HG03575 (cell line): Measurements from ENCODE around the gene RNF130.

ENCODE experiments used
- ATAC-seq: cut with Tn5 transposase; IDR thresholded peaks from one replicate; pipeline ENCODE4 v1.9.1; 2021; ENCODE audit not compliant: unreplicated experiment, insufficient number of reproducible peaks, low FRiP score; ENCODE audit errors: extremely low read depth

The RNF130 gene

DNA sequence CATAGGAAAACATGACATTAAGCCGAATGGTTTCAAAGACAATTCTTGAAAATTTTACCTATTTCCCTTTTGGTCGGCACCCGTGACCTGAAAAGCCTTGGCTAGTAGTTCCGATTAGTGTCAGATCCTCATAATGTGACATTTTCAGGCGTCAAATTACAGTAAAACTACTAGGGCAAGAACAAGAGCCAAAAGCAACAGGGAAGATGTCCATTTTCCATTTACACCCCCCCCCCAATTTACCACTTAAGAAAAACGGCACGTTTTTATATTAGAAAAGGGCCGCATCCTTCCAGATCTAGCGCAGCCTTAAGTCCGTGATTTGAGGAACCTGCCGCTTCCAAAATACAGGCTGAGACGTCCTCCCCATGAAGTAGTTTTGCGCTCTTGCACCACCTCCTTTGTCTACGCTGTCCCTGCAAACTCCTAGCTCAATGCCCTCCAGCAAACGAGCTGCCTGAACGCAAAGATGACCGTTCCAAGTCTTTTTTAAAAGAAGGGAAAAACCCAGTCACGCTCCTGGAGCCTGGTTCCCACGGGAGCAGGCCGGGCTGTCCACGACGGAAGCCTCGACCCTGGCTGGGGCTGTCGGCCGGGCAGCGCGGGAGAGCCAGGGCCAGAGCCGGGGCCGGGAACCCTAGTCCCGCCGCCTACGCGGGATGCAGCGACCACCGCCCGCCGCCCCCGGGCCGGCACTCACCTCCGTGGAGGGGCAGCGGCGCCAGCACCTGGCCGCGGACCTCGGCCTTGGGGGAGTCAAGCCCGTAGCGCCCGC is 616 bp downstream of the RNF130 start:
- no peak for ATAC-seq

DNA sequence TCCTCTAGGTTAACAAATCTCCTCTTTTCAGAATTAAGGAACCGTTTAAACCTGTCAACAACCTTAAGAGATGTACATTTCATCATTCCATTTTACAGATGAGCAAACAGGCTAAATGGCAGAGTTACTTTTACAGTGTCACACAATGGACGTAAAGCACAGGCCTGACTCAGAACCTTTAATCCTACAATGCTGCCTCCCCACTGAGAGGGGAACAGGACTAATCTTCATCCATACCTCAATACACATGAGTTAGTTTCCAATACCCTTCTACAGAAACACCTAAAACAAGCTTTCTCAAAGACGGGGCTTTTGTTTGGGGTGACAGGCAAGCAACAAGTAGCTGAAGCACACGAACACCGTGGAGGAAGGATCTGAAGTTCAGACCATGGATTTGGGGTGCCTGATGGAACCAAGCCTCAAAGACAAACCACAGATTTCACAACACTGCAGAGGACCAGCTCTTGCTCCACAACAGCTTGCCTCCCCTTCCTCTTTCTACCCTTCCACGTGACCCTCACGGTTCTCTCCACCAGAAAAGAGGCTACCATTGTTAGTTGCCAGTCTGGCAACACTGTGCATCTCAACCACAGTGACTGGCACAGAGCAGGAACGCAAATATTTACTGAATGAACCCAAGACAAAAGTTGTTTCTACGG is 1.8 kb downstream of the RNF130 start:
- ATAC-seq: no peak

DNA sequence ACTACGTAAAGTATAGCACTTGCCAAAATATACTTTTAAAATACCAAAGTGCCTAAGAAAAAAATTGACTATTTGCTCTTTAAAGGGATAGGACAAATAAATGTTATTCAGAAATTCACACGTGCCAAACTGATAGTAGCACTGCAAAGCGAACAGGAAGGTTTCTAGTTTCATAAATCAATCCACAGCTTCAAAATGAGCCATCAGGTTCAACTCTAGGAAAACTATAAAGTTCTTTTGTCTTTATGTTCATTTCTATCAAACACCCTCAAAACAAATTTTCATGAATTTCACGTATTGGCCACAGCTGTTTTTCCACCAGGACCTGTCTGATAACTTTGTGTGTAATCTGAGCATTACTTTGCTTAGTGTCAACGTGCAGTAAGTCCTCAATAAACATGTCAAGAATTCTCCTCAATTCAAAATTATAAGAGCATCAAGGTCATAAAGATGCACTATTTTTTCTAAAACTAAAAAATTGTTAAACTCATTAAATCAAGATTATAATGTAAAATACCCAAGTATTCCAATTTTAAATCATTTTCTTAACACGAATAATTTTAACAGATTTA is 3.0 kb downstream of the RNF130 start:
- ATAC-seq: no peak

DNA sequence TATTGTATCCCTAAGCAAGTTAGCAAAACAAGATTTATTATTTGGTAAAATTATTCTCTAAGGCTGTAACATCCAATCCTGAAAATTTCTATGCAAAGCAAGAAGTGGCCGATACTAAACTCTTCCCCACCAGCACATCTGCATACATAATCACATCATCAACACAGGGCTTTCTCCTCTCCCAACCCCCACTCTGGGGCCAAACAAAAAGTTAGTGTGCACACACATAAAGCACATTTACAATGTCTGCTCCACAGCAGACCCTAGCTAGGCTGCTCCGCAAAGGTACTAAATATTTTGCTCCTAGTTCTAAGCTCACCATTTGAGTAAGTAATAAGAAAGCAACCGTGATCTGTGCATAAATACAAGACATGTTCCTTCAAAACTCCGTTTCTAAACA is 3.6 kb downstream of the RNF130 start:
- ATAC-seq: no peak

DNA sequence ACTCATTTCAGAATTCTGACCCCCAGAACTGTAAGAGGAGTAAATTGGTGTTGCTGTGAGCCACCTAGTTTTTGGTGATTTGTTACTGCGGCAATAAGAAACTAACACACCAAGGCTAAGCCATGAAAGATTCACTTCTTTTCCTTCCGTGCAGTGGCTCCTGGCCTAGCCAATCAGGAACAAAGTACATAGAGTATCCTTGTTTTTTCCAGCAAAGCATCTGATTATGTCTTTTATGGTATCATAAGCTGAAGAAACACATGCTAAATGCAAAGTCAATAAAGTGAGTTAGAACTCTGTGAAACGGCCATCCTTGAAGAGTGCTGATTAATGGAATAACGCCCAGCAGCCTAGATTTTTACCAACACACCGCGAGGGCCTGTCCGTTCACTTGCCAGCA is 11.4 kb downstream of the RNF130 start:
- no peak for ATAC-seq

DNA sequence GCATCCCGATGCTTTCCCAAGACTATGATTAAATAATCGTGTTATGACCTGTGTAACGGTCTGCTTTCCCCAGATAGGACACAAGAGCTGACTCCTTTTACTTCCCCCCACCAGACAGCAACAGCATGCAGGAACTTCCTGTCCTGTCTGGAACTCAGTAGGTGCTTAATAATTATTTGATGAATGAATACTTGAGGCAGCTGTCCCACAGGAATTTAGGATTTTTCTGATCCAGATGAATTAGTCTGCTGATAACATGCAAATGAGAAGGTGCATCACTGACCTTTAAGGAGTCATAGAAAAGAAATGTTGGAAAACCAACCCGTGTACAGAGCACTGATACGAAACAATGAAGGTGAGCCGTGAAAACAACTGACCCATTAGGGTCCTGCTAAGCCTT is 12.2 kb downstream of the RNF130 start:
- ATAC-seq: no peak

DNA sequence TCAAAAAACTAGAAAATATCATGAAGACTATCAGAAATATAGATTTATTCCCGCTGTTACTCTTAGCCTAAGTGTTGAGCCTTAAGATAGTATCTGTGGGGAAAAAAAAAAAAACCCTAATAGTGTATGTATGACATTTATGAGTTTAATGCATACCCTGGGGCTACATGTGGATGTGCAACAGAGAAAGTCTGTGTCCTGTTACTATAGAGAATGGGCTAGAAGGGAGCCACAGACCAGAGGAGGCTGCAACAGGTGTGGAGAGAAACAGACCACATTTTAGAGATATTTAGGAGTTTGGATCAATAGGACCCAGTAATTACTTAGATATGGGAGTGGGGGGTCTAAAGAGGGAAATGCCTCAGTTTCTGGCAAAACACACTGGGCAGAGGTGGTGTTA is 15.4 kb downstream of the RNF130 start:
- ATAC-seq: no peak

DNA sequence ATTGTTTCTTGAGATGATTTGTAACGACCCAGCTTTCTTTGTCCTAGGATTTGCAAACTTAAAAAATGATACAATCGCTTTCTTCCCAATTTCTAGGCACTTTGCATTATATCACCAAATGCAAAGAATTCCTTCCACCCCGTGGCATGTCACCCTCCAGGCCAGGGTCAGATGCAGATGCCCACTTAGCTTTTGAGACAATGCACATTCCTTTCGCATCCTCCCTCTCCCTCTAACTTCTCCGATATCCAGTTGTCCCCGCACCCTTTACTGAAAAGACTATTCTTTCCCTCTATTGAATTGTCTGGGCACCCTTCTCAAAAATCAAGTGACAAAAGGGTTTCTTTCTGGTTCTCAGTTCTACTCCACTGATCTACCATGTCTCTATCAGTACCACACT is 17.3 kb downstream of the RNF130 start:
- no peak for ATAC-seq

DNA sequence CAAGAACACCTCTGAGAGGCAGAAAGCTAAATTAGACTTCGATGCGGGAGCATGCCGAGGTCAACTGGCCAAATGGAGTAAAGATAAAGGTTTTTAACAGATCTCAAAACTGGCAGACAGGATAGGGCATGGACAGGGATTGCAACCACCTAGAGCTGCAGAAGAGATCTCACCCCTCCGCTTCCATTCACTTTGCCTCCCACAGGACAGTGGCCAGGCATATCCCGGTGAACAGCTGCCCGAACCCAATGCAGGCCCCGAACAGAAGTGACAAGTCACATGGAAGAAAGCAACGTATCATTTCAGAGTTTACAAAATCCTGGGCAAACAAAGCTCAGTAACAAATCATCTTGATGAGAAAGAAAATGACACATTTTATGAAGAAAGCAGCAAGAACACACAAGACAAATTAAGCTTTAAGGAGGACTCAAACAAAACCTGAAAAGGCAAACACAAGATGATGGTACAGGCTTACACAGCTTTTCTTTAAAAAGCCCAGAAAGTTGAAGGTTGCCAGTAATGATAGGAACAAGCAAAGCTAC is 18.4 kb downstream of the RNF130 start:
- ATAC-seq: no peak

DNA sequence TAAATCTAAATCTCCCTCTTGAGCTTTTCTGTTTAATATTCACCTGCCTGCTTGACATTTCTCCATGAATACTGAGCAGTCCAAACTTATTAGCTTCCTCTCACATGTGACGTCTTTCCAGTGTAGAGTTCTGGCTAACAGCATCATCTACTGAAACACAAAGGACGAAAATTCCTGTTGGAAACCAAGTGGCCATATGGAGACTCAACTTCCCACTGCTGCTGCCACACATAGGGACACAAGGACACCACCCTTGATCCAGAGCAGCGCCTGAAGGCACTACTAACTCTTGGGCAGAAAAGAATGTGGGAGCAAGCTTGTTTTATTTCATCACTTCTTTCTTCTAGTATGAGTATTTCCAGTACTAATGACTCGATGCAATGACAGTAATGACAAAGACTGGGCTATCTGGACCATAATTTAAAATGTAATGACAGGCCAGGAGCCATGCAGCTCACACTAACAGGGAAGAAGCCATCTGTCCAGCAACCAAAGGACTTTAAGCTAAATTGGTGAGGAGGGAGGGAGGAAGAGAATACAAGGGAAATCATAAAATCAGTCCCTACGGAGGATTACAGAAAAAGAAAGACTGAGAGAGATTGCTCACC is 19.2 kb downstream of the RNF130 start:
- ATAC-seq: no peak

DNA sequence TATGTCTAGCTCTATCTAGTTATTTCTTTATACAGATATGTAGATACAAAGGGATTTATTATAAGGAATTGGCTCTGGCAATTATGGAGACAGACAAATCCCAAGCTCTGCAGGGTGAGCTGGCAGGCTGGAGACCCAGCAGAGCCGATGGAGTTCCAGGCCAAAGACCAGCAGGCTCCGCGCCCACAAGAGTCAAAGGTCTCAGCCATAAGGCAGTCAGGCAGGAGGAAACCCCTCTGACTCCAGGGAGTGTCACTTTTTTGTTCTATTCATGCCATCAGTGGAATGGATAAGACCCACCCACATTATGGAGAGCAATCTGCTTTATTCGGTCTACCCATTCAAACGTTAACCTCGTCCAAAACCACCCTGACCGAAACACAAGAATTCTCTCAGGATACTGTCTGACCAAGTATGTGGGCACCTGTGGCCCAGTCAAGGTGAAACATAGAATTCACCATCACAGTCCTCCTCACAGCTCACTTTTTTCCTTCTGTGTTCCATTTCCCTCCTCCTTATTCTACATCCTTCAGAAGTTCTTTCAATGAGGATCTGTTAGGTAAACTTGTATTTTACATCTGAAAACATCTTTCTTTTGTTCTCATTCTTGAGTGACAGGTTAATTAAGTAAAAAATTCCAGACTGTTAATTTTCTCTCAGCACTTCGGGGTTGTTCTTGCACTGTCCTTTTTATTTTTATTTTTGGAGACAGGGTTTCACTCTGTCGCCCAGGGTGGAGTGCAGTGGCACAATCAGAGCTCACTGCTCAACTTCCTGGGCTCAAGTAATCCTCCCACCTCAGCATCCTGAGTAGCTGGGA is 21.2 kb downstream of the RNF130 start:
- ATAC-seq: no peak

DNA sequence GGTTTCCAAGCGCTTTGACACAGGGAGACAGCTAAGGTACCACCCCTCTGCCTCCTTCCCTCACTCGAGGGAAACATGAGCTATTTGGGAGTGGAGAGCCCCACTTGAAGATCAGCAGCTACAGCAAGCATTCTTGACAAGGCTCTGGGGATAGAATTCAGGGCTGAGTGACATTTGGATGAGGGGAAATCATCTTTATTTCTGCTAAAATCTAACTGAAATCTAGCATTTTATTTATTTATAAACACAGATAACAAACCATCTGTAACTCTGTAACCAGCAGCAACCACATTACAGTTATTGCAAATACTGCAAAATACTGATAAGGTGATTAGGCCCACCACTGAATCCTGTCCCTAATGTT is 22.4 kb downstream of the RNF130 start:
- ATAC-seq: no peak

DNA sequence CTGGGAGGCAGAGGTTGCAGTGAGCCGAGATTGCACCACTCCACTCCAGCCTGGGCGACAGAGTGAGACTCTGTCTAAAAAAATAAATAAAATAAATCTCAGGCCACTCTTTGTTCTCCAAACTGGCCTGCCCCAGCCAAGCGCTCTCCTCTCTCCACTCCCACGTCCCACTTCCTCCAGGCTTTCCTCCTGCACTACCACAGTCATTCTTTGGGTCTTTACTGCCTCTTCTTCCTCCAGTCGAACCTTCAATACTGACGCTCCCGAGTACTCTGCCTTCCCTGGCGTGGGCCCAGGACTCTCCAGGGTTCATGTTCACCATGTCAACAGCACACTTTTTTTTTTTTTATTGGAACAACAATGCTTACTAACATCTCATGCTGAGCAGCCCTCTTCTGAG is 23.9 kb downstream of the RNF130 start:
- no peak for ATAC-seq

DNA sequence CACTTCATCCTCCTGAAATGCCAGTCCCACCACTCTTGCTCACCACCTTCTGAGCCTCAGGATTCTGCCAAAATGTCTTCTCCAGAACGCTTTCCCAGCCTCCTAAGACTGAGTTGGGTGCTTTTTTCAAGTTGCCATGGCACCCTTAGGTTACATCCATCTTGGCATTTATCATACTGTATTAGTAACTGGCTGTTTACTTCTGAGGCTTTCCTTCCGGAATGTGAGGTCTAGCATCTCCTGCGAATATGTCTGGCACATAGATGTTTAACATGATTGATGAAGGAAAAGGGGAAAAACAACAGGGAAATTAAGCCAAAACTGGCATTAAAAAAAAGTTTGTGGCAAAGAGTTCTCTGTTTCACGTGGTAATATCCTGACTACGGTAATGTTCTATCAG is 24.9 kb downstream of the RNF130 start:
- no peak for ATAC-seq

DNA sequence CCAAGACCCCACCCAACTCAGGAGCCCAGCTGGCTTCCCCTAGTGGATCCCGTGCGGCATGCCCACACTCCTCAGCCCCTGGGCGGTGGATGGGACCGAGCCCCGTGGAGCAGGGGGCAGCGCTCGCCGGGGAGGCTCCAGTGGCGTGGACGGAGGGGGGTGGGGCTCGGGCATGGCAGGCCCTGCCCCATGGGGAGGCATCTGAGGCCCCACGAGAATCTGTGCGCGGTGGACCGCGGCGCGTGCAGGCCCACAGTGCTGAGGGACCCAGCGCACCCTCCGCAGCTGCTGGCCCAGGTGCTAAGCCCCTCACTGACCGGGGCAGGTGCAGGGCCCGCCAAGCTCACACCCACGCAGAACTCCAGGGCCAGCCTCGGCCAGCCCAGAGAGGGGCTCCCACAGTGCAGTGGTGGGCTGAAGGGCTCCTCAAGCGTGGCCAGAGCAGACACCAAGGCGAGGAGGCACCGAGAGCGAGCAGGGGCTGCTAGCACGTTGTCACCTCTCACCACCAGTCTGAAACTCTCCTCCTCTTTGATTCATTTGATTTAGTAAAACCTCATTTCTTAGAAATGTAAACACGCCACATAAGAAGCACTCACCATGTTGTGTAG is 25.6 kb downstream of the RNF130 start:
- no peak for ATAC-seq

DNA sequence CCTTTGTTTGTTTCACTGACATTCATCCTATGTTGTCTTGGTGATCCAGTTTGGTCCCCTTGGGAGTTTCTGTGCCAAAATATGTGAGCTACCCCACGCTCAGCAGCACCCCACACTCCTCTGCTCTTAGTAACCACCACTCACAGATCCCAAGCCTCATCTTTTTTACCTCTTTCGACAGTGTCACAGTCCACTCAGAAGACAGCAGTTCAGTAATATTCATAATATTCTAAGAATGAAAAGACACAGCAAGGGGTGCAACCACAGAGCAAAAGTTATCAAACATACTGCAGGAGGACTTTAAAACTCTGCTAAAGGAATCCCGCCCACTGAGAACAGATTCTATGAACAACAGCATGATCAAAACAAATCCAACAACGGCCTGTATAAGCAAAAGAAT is 28.2 kb downstream of the RNF130 start:
- no peak for ATAC-seq

DNA sequence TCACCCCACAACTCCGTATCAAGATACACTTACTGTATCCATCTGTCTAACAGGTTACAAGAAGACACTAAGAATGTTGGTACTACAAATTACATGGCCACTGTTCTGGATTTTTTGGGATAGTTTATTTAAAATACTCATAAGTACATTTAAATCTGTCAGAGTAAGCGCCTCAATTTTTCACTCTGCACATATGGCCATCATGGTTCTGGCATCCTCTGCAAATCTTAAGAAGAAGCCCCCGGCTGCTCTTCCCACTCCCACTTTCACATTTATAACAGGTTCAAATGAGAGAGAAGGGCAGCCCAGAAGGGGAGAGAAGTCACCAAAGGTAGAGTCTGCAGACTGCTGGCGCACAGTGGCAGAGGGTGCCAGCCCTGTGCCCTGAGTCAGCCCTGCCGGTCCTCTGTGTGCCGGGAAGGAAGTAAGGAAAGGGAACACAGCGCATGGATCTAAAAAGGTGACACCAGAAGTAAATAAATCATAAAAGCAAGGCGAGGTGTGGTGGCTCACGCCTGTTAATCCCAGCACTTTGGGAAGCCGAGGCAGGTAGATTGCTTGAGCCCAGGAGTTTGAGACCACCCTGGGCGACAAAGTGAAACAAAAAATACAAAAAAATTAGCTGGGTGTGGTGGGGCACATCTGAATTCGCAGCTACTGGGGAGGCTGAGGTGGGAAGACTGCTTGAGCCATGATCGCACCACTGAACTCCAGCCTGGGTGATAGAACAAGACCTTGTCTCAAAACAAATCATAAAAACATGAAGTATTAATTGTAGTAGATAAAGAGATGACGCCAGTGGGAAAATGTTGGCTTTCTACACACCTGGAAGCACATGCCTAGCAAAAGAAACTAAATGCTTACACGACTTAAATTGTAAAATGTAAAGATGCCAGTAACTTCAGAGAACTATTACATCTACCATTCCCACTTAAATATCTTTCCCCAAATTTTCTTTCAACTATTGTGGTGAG is 30.0 kb downstream of the RNF130 start:
- no peak for ATAC-seq
